Measurements from ENCODE around the gene CIC.
"Not testable (repeated sequence)": the region's sequence is repeated elsewhere in the genome, so short reads cannot be mapped to it uniquely, and the experiment has no call there.

Gene CIC

GRCh38 chr19:42335971-42336370, 66.9 kb downstream of the CIC start:
- DNase-seq = no peak

GRCh38 chr19:42339126-42339860, 70.2 kb downstream of the CIC start:
- DNase-seq = not testable (repeated sequence)

GRCh38 chr19:42339922-42340321, 70.9 kb downstream of the CIC start:
- DNase-seq = not testable (repeated sequence)

GRCh38 chr19:42343344-42344110, 74.5 kb downstream of the CIC start:
- DNase-seq = no peak

GRCh38 chr19:42344336-42344893, 75.4 kb downstream of the CIC start:
- DNase-seq = no peak

Data from CD4-positive, alpha-beta T cell treated with Interleukin-17A for 1 hour (primary cell).